IPS DF 4.7 (cell line): ENCODE data around the gene KHDRBS2.
"Not testable (repeated sequence)": the region's sequence is repeated elsewhere in the genome, so short reads cannot be mapped to it uniquely, and the experiment has no call there.

ENCODE experiments used
- DNase-seq: peaks from one replicate; pipeline ENCODE4 v3.0.0-alpha.2; 2013; ENCODE audit warnings: low spot score; ENCODE audit errors: extremely low read depth

KHDRBS2 gene

GRCh38 chr6:61869632-61870400, 416.2 kb downstream of the KHDRBS2 start:
- DNase-seq: no peak

- no peak for DNase-seq
Measured at GRCh38 chr6:61868507-61869080, 417.4 kb downstream of the KHDRBS2 start.

GRCh38 chr6:61867635-61868034, 418.4 kb downstream of the KHDRBS2 start:
- DNase-seq: no peak

- no peak for DNase-seq
Measured at GRCh38 chr6:61857541-61857940, 428.5 kb downstream of the KHDRBS2 start.

- no peak for DNase-seq
Measured at GRCh38 chr6:61841958-61842357, 444.1 kb downstream of the KHDRBS2 start.

- DNase-seq: no peak
Measured at GRCh38 chr6:61835237-61835636, 450.8 kb downstream of the KHDRBS2 start.

GRCh38 chr6:61833176-61833755, 452.8 kb downstream of the KHDRBS2 start:
- DNase-seq: no peak

- DNase-seq: no peak
Measured at GRCh38 chr6:61817716-61818115, 468.3 kb downstream of the KHDRBS2 start.

- DNase-seq: no peak
Measured at GRCh38 chr6:61810047-61810446, 476.0 kb downstream of the KHDRBS2 start.

- no peak for DNase-seq
Measured at GRCh38 chr6:61809004-61809595, 476.9 kb downstream of the KHDRBS2 start.

GRCh38 chr6:61787998-61788397, 498.0 kb downstream of the KHDRBS2 start:
- DNase-seq: no peak

GRCh38 chr6:61769446-61769845, 516.6 kb downstream of the KHDRBS2 start:
- DNase-seq: not testable (repeated sequence)

GRCh38 chr6:61755739-61756138, 530.3 kb downstream of the KHDRBS2 start:
- no peak for DNase-seq

- no peak for DNase-seq
Measured at GRCh38 chr6:61751986-61752385, 534.0 kb downstream of the KHDRBS2 start.

GRCh38 chr6:61745994-61746393, 540.0 kb downstream of the KHDRBS2 start:
- DNase-seq: no peak

- DNase-seq: peak; percentile 9
Measured at GRCh38 chr6:61711849-61712248, 574.2 kb downstream of the KHDRBS2 start.

GRCh38 chr6:61688165-61688564, 597.9 kb downstream of the KHDRBS2 start:
- no peak for DNase-seq

GRCh38 chr6:61682562-61682961, 603.5 kb downstream of the KHDRBS2 start:
- DNase-seq: no peak

GRCh38 chr6:61679625-61680024, 606.4 kb downstream of the KHDRBS2 start:
- DNase-seq: no peak

GRCh38 chr6:61675734-61676133, 610.3 kb downstream of the KHDRBS2 start:
- DNase-seq: no peak

GRCh38 chr6:61649845-61650244, 636.2 kb downstream of the KHDRBS2 start:
- no peak for DNase-seq

- no peak for DNase-seq
Measured at GRCh38 chr6:61640463-61640862, 645.6 kb downstream of the KHDRBS2 start.
